Measurements from ENCODE around the gene OSBP2.

OSBP2 gene

DNA sequence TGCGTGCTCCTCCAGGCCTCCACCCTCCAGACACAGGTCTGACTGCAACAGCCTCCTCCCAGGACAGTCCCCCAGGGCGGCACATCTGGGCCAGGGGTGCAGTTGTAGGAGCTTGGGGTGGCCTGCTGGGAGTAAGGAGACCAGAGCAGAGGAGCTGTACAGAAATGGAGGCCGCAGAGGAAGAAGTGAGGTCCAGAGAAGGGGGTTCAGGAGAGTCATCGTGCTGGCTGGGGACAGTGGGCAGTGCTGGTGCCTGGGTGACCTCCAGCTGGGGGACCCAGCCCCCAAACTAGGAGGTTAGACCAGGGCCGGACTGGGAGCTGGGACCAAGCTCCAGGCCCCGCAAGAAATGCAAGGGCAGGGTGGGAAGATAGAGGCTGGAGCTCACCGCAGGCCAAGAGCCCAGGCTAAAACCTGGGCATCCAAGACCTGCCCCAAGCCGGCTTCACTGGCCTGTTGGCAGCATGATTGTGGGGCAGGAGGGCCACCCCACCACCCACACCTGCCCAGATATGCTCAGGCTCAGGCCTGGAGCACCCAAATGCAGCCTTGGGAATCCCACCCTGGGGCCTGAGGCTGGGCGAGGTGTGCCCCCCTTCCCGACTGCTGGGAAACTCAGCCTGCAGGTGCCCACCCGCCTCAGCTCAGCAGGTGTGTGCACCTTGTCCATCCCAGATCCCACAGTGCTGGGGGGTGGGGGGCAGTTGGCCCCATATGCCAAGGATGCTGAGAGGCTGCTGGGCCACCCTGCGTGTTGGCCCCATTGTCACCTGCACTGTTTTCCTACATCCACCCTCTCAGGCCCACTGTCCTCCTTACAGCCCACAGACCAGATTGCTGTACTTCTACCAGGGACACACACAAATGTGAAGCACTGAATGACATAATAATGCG lies 177.0 kb downstream of the OSBP2 start:
- no peak for DNase-seq

- DNase-seq: no peak
Observed at GRCh38 chr22:30872285-30873041, 177.8 kb downstream of the OSBP2 start.

DNA sequence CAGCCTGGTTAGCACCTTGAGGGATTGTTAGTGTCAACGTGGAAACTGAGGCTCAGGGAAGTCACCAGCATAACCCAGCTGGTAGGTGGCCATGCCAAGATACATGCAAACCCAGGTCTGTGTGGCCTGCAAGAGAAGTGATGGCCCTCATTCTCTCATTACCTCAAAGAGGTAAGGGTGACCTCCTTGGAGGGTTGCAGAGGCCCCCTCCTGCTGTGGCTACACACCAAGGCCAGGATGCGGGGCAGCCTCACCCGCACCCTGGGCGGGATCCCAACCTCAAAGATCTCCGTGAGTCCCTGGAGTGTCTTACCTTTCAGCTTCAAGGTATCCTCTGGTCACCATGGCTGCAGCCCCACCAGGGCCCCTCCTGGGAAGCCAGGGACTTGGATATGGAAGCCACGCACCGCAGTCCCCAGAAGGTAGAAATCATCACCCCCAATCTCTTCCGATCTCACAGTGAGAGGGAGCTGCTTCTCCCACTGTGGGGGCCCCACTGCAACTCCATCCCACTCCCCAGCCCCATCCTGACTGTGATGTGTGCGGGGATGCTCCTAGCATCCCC lies 178.5 kb downstream of the OSBP2 start:
- no peak for DNase-seq

GRCh38 chr22:30873661-30874060 lies 179.0 kb downstream of the OSBP2 start:
- DNase-seq: no peak

DNA sequence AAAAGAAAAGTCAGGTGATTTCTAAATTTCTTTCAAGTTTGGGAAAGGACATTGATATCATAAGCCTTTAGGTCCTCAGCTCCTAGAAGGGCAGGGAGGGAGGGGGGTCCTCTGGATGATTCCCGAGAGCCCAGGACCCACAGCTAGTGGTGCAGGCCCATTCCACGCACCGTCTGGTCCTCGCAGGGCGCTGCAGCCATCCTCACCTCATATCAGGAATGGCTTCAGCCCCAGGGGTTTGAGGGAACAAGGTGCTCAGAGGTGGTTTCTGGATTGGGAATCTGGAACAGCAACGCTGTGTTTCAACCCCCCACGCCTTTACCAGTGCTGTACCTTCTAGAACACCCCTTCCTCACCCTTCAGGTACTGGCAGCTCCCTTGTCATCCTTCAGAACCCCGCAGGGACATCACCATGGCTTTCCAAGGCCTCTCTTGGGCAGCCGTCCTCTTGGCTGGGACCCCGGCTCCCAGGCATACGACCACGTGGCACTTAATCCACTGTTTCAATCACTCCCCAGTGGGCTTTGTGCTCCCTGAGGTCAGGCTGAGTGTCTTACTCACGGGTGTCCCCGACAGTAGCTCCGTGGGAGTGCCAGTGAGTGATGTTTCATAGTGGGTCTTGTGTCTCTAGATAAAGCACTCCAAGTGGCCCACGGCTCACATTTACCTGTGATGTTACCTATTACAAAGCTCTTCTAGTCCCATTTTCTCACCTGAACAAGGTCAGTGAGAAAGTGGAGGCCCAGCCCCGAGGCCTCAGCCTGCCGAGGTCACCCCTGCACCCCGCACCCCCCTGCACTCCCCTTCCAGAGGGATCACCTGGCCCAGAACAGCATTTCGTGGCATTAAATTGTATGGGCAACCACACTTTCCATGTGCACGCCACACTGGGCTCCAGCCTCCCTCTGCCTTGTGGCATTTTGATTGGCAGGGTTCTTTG lies 180.0 kb downstream of the OSBP2 start:
- no peak for DNase-seq

GRCh38 chr22:30875481-30876215 lies 181.0 kb downstream of the OSBP2 start:
- DNase-seq: no peak

GRCh38 chr22:30876221-30876751 lies 181.6 kb downstream of the OSBP2 start:
- DNase-seq: no peak

DNA sequence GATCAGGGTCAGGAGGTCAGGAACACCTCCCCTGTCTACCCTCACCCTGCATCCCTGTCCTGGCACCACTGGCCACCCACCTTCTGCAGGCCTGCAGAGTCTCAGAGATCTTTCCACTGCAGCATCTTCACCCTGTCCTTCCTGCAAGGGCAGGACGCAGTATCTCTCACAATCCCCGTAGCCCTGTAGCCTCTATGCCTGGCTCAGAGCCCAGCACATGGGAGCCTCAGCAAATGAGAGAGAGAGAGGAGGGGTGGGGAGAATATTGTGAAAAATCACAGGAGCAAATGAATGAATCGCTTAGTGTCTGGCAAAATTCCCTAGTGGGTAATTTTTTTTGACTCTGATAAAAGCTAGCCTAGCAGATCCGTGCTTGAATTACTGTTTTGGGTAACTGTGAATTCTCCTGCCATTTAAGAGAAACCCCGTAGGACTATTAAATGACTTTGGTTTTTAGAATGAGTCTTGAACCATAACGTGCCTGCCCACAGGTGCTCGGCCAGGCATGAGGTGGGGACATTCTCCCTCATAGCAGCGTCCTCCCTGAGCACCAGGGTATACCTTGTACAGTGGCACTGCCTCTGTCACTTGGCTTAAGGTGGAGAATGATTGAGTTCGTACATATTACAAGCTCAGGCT lies 182.4 kb downstream of the OSBP2 start:
- DNase-seq: no peak

DNA sequence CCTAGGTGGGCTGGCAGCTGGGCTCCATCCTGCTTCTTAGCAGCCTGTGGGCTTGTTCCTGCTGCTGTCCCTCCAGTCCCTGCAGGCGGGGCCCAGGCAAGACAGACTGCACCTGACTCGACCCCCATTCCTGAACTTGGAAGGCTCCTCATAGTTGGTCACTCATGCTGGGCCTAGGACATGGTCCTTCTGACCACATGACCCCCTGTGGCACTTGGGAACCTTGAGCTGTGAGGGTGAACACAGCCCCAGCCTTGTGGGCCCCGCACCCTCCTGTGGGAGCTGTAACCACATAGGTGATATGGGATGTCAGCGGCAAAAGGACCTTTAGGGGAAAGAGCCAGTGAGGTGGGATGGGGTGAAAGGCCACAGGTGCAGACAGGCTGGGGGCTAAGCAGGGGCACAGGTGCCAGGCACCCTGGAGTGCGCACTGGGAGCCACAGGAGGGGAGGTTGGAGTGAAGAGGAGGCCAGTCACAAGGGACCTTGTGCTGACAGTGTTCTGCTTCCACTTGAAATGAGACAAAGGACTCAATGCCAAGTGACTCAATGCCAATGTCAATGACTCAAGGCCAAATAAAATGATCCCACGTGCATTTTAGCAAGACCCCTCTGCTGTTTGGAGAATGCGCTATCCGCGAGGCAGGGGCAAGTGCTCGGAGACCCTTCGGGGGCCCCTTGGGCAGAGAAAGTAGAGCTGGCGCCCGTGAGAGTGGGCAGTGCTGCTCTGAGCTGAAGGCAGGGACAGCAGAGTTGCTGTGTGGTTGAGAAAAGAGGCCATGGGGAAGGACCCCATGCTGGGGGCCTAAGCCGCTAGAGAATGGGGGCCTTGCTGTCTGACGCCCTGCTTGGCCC lies 183.2 kb downstream of the OSBP2 start:
- no peak for DNase-seq

GRCh38 chr22:30878516-30879414 lies 184.1 kb downstream of the OSBP2 start:
- DNase-seq: no peak

- DNase-seq: no peak
Observed at GRCh38 chr22:30879415-30879797, 184.7 kb downstream of the OSBP2 start.

GRCh38 chr22:30880181-30880601 lies 185.5 kb downstream of the OSBP2 start:
- no peak for DNase-seq

GRCh38 chr22:30880847-30881246 lies 186.2 kb downstream of the OSBP2 start:
- DNase-seq: no peak

DNA sequence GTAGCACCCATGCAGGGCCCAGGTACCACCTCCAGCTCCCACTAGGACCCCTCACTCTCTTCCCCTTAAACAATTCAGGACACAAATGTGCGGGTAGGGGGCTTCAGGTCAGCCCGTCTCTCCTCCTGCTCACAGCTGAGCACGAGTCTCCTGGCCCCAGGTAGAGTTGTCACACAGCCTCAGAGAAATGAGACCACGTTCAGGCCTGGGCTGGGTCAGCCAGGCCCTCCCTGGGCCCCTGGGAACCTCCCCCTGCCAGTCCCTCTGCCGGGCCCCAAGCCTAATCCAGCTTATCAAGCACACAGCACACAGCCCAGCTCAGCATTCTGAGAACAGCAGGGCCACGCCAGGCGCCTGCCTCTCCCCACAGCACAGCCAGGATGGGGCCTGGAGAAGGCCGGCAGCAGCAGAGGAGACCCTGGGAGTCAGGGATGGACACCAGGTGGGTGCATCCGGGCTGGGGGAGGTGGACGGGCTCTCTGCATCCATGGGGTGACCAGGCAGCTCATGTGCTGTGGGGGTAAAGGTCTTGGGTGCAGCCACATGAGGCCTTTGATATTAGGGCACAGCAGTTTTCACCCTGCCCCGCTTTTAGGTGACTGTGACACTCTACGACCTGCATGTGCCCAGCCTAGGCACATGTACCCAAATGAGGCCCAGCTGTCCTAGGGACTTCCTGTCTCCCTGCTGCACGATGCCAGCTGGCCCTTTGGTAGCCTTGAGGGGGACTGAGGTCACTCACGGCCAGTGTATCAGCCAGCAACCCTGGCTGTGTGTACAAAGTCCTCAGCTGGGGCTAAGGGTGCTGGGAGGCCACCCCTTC lies 186.9 kb downstream of the OSBP2 start:
- DNase-seq: no peak

DNA sequence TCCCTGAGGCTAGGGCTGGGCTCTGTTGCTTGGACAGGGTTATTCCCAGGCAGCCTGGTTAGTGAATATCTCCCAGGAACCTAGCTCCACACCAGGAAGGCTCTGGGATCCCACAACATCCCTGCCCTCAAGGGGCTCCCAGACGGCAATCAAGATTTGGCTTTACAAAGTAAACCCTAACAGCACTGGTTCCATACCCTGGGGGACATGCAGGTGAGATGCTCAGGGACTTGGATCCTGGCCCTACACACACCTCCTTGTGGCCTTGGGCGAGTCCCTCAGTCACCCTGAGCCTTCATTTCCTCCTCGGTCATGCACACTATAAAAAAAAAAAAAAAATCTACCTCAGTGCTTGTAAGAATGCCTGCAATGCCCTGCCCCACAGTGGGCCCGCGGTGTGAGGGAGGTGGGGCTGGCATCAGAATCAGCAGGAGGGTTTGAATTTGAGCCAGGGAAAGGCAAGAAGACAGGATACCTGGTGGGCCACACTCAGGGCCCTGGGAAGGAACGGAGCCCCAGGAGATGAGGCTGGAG lies 187.6 kb downstream of the OSBP2 start:
- DNase-seq: no peak

GRCh38 chr22:30882974-30883533 lies 188.4 kb downstream of the OSBP2 start:
- DNase-seq: no peak

DNA sequence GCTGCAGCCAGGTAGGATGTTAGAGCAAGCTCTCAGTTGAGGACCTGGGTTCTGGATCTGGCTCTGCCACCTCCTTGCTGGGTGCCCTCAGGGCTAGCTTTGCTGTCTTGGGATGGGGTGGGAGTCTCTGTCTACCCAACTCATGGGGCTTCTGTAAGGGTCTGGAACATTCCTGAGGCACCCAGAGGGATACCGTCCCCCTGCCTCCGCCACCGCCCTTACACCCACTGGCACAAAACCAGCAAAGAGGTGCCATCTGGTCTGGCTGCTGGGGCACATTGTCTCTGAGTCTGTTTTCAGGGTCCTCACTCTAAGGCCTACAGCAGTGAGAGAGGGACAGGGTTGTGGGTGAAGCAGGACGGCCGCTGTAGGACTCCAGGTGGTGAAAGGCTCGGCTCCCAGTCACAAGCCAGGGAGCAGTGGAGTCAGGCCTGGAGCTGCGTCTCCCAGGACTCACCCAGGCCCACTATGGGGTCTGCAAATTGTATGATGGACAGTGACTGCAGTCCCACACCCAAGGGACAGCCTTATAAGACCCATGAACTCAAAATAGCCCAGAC lies 189.0 kb downstream of the OSBP2 start:
- DNase-seq: no peak

All from stimulated activated CD4-positive, alpha-beta T cell treated with anti-CD3 and anti-CD28 coated beads, Interleukin-12 subunit alpha, Interleukin-12 subunit beta, amount 100 ng/mL, for 4 hours (primary cell).